Measurements from ENCODE around the gene TPTE2.

DNA sequence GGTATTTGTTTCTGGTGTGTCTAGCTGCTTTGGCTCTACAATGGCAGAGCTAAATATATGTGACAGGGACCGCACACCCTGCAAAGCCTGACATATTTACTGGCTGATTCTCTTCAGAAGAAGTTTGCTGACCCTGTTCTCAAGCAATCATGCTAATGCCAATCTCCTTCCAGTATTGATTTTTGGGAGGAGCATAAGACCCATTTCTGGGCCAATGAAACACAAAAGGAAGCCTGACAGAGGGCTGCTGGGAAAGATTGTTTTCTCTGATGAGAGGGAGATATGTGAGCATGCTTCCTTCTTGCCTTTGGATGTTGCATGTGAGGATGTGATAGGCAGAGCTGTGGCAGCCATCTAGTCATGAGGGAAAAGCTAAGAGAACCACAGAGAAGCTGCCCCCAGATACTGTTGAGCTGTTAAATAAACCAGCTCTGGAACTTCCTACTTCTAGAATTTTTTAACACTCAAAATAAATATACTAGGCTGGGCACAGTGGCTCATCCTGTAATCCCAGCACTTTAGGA, 31.4 kb upstream of the TPTE2 start:
- no peak for TF ChIP-seq POLR2A (IDR thresholded peaks at IDR 0.05; ENCODE audit: low read depth, low read length)
- TF ChIP-seq POLR2AphosphoS5 (IDR thresholded peaks at IDR 0.05; ENCODE audit: low read depth, low read length): no peak
- TF ChIP-seq SPI1 (IDR thresholded peaks at IDR 0.05; ENCODE audit: low read depth, low read length): no peak
- TF ChIP-seq TAF1 (IDR thresholded peaks at IDR 0.05; ENCODE audit: low read depth, low read length): no peak
